Urinary bladder (tissue), 4 donors: Measurements from ENCODE around the gene CPED1. TPM values are rescaled to one million over a fixed set of nuclear protein-coding genes. Genes with fewer than 3 reads are reported as not detected.

ENCODE experiments used
- DNase-seq: peaks from one replicate; pipeline ENCODE4 v3.0.0-alpha.2; 2015; ENCODE audit errors: extremely low spot score
- H3K27ac ChIP-seq: one replicate; pipeline ENCODE4 v1.5.1; 2013; ENCODE audit warnings: low read depth, mild to moderate bottlenecking, moderate library complexity
- H3K36me3 ChIP-seq: one replicate; pipeline ENCODE4 v1.6.1; 2013; ENCODE audit warnings: mild to moderate bottlenecking, moderate library complexity; ENCODE audit not compliant: insufficient read depth
- H3K4me1 ChIP-seq: one replicate; pipeline ENCODE4 v1.6.1; 2013; ENCODE audit warnings: mild to moderate bottlenecking, moderate library complexity; ENCODE audit not compliant: insufficient read depth
- H3K4me3 ChIP-seq: one replicate; pipeline ENCODE4 v1.5.1; 2013; ENCODE audit warnings: low read depth, low read length
- WGBS: extraction: QIAGEN DNeasy Blood & Tissue Kit; methylation state at CpG from one replicate; pipeline ENCODE4 v1.1.7; 2013; 5-methylcytosine and 5-hydroxymethylcytosine counted together
- polyA plus RNA-seq: library from polyadenylated mRNA; stranded (reverse); fragments of 200-250 nt; gene quantifications from one replicate; pipeline ENCODE4 v1.2.3, GENCODE V29; 2013
- total RNA-seq: library from RNA; depleted of rRNA; stranded (reverse); fragments of >200 nt; gene quantifications from one replicate; pipeline ENCODE4 v1.2.3, GENCODE V29; 2014
- donor health status: healthy with polysubstance abuse.
- donor health status: healthy.

CPED1 gene
- total and polyA plus RNA-seq, 2 donors, result 33.4 to 78.4 TPM

- no peak overlapping the region for H3K4me3 ChIP-seq
- H3K36me3 ChIP-seq, result no peaks in the 10 kb centered on the region
- H3K4me1 ChIP-seq, result no peaks in the 10 kb centered on the region
- 1% methylated on average over 3 of the region's 3 CpGs for WGBS
- no peak overlapping the region for H3K27ac ChIP-seq
- no peak for DNase-seq
Observed at GRCh38 chr7:120987280-120987679, 1.2 kb upstream of the CPED1 start.

- Histone ChIP-seq H3K4me3 (peak overlapping the region; percentile 41), H3K27ac (peak overlapping the region; percentile 25), H3K4me1 (no peaks in the 10 kb centered on the region), H3K36me3 (no peaks in the 10 kb centered on the region)
- no peak for DNase-seq
- WGBS, result under 1% methylated on average over 12 of the region's 12 CpGs
Observed at GRCh38 chr7:120987683-120988590, 574 bp upstream of the CPED1 start.

GRCh38 chr7:120989257-120990220, 1.0 kb downstream of the CPED1 start:
- WGBS, result 12% methylated on average over 15 of the region's 15 CpGs
- no peaks in the 10 kb centered on the region for H3K4me1 ChIP-seq

GRCh38 chr7:120990468-120991118, 2.1 kb downstream of the CPED1 start:
- peak overlapping the region; percentile 57 for H3K27ac ChIP-seq
- H3K4me1 ChIP-seq, result no peaks in the 10 kb centered on the region
- peak overlapping the region; percentile 37 for H3K4me3 ChIP-seq
- H3K36me3 ChIP-seq, result no peaks in the 10 kb centered on the region
- 33% methylated on average over 6 of the region's 6 CpGs for whole genome bisulfite sequencing
- no peak for DNase-seq

More at GRCh38 chr7:120989257-120990220, 1.0 kb downstream of the CPED1 start:
- Histone ChIP-seq H3K27ac (peak overlapping the region; percentile 43), H3K36me3 (no peaks in the 10 kb centered on the region), H3K4me3 (peak overlapping the region; percentile 41)
- DNase-seq, result no peak

GRCh38 chr7:120991161-120991560, 2.6 kb downstream of the CPED1 start:
- no peaks in the 10 kb centered on the region for H3K4me1 ChIP-seq
- peak overlapping the region; percentile 37 for H3K4me3 ChIP-seq
- no peak overlapping the region for H3K27ac ChIP-seq
- no peak for DNase-seq
- 21% methylated on average over 1 of the region's 1 CpG for WGBS
- no peaks in the 10 kb centered on the region for H3K36me3 ChIP-seq

- H3K4me3 ChIP-seq, result peak overlapping the region; percentile 18
- H3K4me1 ChIP-seq, result no peaks in the 10 kb centered on the region
- H3K36me3 ChIP-seq, result no peaks in the 10 kb centered on the region
- DNase-seq, result no peak
- no peak overlapping the region for H3K27ac ChIP-seq
- WGBS, result 17% methylated on average over 2 of the region's 2 CpGs
Observed at GRCh38 chr7:120991581-120991980, 3.1 kb downstream of the CPED1 start.

GRCh38 chr7:120992272-120992964, 3.9 kb downstream of the CPED1 start:
- no peaks in the 10 kb centered on the region for H3K36me3 ChIP-seq
- no peak for DNase-seq
- H3K4me3 ChIP-seq, result no peak overlapping the region
- H3K27ac ChIP-seq, result no peak overlapping the region
- H3K4me1 ChIP-seq, result no peaks in the 10 kb centered on the region

- no peak overlapping the region for H3K27ac ChIP-seq
- no peak for DNase-seq
Observed at GRCh38 chr7:120992965-120993494, 4.5 kb downstream of the CPED1 start.

GRCh38 chr7:120993553-120994191, 5.2 kb downstream of the CPED1 start:
- Histone ChIP-seq H3K27ac (no peak overlapping the region), H3K4me1 (no peaks in the 10 kb centered on the region), H3K36me3 (no peaks in the 10 kb centered on the region)

More at GRCh38 chr7:120992965-120993494, 4.5 kb downstream of the CPED1 start:
- Histone ChIP-seq H3K36me3 (no peaks in the 10 kb centered on the region), H3K4me3 (no peak overlapping the region), H3K4me1 (no peaks in the 10 kb centered on the region)

GRCh38 chr7:120994512-120995410, 6.2 kb downstream of the CPED1 start:
- Histone ChIP-seq H3K27ac (no peak overlapping the region), H3K4me1 (no peaks in the 10 kb centered on the region), H3K36me3 (no peaks in the 10 kb centered on the region), H3K4me3 (no peak overlapping the region)
- WGBS, result 91% methylated on average over 5 of the region's 5 CpGs
- no peak for DNase-seq

More at GRCh38 chr7:120993553-120994191, 5.2 kb downstream of the CPED1 start:
- 84% methylated on average over 5 of the region's 5 CpGs for WGBS
- no peak for DNase-seq
- no peak overlapping the region for H3K4me3 ChIP-seq

- H3K27ac ChIP-seq, result no peak overlapping the region
- H3K36me3 ChIP-seq, result no peaks in the 10 kb centered on the region
- H3K4me3 ChIP-seq, result no peak overlapping the region
- 90% methylated on average over 2 of the region's 2 CpGs for WGBS
- no peak for DNase-seq
- no peaks in the 10 kb centered on the region for H3K4me1 ChIP-seq
Observed at GRCh38 chr7:120995654-120996053, 7.1 kb downstream of the CPED1 start.
